Left hindlimb (tissue), 1 donor: ENCODE measurements around the gene GRM1.

Experiments used
- DNase-seq: peaks from one replicate; pipeline ENCODE4 v3.0.0-alpha.2; 2018

The GRM1 gene

DNA sequence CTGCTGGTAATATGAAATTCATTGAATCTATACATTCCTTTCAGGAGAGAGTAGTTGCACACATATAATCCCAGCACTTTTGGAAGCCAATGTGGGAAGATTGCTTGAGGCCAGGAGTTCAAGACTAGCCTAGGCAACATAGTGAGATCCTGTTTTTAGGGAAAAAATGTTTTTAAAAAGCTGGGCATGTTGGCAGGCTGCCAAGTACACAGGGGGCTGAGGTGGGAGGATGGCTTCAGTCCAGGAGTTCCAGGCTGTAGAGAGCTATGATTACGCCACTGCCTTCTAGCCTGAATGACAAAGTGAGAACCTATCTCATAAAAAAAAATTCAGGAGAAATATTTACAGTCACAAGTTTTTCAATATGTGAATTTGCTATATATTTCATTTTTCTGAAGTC is 71.9 kb downstream of the GRM1 start:
- DNase-seq = no peak

DNA sequence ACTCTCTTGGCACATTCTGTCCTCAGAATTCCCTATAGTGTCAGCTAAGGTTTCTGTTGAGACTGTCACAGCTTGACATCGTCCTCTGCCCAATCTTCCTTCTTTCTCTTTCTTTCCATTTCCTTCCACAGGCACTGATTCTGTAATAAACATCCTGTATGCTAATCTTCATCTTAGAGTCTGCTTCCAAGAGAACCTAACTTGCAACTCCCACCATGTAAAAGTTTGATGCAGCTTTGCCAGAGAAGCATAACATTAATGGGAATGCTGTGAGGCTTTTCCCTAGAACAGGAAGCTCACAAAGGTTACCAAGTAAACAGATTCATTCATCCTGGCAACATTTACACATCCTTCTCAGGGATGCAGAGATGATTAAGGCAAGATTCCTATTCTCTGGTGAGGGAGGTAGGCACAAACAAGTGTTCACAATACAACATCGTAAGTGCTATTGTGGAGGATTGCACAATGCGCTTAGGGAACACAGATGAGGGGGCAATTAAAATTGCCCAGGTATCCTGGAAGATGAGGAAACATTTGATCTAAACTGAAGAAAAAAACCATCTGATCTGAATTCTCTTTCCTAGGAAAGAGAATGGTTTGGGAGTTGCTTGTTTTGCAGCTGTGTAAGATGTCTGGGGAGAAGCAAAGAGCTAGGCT is 74.7 kb downstream of the GRM1 start:
- no peak for DNase-seq

DNA sequence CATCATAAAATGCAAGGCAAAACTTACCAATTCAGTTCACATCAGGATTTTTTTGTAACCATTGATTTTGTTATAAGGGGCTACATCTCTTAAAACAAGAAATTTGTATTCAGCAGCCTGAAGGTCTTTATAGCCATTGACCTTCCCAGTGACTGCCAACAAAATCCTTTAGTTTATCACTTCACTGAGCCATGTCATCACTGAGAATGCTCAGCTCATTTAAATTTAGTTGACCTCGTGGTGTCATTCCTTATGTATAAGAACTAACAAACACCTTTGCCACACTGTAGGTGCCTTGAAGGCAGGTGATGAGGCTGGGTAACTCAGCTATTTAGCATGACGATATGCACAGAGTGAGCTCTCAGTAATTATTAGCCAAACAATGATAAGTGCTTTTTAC is 77.7 kb downstream of the GRM1 start:
- DNase-seq = no peak

DNA sequence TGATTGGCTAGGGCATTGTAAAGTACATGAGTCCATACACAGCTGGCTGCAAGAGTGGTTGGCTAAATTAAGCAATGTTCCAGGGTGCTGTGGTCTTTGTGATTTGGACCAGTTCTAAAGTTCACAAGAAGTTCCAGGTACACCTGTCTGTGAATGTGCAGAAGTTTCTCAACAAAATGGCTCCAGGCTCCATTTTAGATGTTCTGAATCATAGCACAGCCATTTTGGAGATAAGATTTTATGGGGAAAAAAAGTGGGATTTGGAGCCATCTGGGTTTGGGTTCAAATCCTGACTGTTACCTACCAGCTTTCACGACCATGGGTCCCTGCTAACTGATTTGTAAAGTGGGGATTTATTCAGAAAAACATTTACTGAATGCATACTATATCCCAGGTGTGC is 82.1 kb downstream of the GRM1 start:
- DNase-seq = no peak

DNA sequence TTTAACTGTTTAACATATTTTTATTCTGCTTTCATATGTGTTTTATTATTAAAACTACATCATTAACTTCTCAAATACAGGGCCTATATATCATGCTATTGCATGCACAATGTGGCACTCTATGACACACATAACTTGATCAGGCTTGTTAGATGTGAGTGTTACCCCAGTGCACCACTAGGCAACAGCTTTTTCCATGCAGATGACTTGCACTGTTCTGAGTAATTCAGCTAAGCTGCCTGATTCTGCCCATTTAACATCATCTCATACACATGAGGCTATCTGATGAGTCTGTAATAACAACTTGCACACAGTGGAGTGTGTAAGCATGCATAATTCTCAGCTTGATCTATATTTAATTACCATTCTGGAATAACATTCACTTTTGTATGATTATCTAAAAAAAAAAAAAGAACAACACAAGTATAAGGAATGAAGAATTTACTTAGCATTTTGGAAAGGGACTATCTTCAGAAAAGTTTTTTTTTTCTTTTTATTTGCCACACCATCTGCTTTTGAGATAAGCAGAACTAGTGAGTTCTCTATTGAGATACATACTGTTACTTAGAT is 83.1 kb downstream of the GRM1 start:
- no peak for DNase-seq

DNA sequence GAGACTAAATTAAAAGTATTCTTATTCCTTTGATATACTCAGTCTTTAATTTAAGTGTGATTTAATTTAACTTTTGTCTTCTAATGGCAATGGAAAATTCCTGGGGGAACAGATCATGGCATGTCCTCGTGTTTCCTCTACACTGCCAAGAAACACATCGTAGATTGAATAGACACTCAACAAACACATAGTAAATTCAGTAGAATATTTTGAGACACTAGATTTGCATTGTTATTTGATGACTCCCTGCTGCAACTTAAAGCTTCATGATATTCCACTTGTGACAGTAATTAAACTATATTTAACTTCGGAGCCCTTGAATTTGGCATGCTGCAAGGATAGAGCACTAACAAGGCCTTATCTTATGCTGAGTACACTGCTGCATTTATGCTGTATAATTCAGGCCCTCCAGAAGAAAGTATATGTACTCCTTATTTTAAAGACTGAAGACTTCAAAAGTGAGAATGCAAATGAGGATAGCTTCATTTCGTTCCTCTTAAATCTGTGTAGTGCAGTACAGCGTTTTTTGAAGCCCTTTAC is 84.3 kb downstream of the GRM1 start:
- no peak for DNase-seq

DNA sequence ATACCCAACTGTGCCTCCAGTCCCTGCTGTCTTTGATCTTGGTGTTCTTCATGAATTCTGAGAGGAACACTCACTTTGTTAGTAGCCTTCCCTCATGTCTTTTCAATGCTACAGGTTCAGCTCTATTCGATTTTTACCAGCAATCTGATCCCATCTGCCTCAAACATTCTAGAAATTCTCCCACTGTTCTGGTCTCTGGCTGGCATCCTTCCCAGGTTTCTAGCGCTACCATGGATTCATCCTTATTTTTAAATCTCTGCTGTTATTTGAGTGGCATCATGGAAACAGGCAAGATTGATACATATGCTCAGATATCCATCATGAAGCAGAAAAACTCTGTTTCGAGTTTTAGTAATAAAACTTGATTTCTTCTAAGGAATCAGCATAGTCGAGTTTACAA is 94.8 kb downstream of the GRM1 start:
- DNase-seq = no peak

DNA sequence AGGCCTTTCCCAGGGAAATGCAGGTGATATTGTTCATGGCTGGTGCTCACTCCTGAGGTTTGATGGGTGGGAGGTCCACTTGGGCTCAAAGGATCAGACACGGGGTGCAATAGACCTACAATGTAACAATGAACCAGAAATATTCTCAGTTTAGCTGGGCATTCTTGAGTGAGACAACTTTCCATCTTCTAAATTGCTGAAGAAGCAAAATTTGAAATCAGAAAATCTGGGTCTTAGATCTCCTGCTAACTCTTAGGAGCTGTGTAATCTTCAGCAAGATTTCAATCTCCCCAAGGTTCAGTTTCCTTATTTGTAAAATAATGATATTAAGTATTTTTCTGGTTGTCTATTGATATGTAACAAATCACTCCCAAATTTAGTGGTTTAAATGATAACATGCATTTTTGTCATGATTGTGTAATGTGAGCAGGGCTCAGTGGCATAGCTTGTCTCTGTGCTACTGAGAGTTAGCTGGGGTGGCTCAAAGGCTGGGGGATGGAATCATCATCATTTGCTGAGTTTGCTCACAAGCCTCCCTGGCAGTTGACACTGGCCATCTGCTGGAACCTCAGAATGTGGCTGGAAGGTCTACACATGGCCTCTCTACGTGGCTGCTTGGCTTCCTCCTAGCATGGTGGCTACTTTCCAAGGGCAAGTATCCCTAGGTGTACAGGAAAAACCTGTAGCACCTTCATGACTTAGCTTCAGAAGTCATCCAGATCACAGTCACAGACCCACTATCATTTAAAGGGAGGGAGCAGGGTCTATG is 98.8 kb downstream of the GRM1 start:
- no peak for DNase-seq

DNA sequence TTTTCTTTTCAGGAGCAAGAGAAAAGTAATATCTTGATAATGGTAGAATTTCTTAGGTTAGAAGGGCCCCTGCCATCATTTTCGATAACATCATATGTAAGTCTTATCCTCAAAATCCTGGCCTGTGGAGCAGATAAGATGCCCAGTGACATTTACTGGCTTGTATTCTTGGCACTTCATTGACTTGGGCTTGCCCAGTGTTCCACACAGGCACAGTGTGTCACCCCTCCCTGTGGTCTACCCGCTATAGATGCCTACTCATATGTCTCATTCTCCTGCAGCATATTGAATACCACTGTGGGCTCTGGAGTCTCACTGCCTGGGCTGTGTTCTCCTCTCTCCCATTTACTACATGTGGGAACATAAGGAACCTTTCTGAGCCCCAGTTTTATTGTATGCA is 105.0 kb downstream of the GRM1 start:
- no peak for DNase-seq

DNA sequence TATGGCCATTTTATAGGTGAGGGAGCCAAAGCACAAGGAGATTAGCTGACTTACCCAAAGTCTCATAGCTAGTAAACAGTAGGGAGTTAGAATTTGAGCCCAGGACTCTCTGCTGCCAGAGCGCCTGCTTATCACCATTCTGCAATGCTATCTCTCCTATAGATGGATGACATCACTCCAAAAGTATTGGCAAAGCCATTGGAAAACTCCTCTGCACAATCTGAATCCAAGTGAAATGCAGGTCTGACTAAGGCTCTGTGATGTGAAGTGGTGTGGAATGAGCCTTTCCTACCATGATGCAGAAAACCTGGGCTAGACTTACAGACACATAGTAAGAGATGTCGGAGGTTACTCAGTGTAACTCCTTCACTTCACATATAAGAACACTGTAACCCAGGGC is 106.3 kb downstream of the GRM1 start:
- no peak for DNase-seq

DNA sequence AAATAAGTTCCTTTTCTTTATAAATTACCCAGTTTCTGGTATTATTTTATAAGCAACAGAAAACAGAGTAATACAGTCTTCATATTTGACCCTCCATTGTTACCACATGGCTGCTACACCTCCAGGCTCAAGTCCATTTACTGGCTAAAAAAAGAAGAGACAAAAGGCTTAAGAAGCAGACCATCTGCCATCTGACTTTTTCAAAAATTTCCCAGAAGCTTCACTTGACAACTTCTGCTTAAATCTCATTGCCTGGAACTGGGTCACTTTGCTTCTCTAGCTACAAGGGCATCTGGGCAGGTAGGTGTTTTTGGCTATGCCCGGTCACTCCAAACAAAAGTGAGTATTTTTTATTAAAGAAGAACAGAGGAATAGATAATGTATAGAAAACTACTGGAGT is 118.0 kb downstream of the GRM1 start:
- no peak for DNase-seq

DNA sequence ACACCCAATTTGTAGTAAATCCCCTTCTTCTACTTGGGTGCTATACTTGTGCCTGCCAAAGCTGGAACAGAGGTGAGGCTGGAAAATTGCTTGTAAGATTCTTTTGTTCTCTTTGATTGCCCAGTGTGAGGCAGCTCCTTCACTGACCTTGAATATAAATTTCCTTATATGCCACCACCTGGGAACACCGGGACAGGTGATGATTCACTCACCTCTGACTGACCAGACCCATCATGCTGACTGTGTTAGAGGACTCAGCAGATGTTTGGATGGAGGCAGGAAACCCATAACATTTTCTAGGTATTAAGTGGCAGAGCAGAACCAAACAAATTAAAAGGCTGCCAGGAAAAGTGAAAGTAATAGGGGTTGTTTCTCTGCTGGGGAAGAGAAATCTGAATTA is 120.9 kb downstream of the GRM1 start:
- no peak for DNase-seq

DNA sequence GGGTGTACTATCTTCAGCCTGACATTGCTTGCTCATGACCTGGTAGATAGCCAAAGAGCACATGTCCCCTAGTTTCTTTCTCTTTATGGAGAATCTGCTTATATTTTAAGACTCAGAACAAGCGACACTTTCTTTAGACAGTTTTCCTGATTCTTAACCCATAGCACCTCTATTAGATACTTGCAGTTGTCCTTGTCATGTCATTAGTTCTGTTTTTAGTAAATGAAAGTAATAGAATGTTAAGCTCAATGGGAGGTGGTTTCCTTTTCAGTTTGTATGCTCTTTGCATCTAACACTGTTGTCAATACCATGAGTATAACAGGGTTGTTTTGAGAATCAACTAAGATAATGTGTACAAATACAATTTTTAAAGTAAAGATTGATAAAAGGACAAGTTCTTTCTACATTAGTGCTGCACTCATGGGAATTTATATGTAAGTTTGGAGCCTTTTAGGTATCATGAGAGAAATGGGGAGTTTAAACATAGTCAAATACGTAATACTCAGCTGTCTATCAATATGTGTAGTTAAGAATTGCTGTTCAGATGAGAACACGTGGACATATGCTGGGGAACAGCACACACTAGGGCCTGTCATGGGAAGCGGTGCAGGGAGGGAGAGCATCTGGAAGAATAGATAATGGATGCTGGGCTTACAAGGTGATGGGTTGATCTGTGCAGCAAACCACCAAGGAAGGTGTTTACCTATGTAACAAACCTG is 124.3 kb downstream of the GRM1 start:
- DNase-seq = no peak

DNA sequence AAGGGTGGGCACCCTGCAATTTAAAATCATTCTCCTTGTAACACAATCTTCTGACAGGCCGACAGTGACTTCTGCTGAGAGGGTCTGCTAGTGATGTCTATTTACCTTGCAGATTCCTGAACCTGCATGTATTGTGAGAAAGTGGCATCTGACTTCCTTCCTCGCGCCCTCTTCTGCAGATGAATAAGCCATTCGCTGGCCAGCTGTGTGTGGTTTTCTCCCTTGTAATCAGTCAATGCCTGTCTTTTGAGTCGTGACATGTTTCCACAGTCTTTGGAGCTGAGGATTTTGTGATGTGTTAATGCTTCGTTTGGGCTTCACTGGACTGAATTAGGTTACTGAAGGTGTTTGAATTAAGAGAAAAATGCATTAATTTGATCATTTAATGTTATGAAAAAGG is 125.3 kb downstream of the GRM1 start:
- no peak for DNase-seq

DNA sequence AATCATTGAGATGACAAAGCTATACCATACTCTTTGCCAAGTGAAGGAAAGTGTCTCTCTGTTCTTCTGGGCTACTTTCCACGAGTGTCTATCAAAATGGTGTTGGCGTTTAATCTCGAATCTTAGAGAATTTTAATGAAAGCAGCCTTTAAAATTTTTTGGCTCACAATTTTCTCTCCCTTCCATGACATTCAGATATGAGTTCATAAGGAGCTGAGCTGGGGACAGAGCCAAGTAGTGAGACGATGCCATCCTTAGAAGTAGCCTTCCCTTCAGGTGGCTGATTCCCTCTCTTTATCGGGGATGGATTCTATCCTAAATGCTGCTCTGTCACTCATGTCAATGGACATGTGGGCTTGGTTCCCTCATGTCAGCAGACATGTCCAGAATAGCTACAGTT is 132.8 kb downstream of the GRM1 start:
- DNase-seq = no peak

DNA sequence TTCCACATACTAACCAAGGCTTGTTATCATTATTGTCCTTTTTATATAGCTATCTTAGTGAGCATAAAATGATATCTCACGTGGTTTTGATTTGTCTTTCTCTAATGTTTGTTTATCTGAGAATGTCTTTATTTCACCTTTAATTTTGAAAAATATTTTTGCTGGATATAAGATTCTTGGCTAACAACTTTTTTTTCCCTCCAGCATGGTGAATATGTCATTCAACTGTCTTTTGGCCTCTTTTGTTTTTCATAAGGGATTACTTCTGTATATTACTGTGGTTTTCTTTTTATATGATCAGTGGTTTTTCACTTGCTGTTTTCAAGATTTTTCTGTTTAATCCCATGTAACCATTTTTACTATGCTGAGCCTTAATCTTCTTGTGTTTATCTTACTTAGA is 141.0 kb downstream of the GRM1 start:
- DNase-seq = no peak

DNA sequence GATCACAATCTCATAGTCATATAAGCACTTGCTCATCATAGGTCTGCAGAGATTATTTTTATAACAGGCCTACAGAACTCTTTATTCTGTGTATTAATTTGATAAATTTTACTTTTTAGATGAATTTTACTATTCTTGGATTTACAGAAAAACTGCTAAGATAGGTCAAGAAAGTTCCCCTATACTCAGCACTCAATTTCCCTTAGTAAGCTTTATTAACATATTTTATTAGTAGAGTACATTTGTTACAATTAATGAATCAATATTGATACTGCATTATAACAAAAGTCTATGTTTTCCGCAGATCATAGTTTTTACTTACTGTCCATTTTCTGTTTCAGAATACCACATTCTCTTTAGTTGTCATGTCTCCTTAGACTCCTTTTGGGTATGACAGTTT is 148.9 kb downstream of the GRM1 start:
- no peak for DNase-seq

DNA sequence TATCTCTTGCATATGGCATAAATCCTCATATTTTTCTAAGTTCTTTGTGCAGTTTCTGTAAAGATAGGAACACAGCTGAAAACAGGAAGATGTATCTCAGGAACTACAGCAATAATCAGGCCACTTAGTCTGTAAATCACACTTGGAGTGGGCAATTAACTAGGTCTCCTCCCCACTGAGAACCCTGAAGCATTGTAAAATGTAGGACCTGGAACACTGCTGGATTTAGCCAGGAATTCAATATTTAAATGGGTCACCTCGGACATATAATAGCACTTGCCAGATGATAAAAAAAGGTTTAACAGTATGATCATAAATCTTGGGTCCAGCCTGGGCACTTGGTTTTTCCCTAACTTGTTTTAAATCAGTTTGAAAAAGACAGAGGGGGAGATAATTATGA is 155.0 kb downstream of the GRM1 start:
- DNase-seq = no peak

DNA sequence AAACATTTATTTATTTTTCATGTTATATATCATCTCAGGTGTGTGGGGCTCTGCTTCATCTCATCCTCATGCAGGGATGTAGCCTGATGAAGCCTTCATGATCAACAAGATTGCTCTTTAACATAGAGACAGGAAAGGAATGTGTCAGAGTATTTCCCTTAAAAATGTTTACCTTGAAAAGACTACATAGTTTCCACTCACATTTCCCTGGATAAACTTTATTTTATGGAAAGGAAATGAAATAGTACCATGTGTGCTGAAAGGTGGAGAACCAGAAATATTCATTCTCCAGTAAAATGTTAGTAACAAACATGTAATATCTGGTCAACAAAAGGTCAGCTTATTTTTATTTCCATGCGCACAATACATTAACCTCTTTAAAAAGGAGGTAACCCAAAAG is 155.8 kb downstream of the GRM1 start:
- DNase-seq = no peak

DNA sequence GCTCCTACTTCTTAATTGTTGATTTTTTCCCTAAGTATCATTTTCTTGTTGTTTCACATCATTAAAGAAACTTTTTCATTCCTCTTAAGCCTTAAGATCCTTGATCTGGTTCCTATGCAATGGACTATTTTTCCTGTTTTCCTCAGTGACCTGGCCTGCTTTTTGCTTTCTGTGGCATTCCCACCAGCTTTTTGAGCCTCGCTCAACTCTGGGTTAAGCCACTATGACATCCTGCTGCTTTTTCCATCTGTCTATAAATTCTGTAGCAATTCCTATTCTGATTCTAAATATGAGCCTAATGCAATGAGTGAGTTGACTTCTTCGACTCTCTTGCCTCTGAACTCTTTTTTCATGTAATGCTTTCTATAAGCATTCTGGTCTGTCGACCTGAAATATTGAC is 160.3 kb downstream of the GRM1 start:
- no peak for DNase-seq

DNA sequence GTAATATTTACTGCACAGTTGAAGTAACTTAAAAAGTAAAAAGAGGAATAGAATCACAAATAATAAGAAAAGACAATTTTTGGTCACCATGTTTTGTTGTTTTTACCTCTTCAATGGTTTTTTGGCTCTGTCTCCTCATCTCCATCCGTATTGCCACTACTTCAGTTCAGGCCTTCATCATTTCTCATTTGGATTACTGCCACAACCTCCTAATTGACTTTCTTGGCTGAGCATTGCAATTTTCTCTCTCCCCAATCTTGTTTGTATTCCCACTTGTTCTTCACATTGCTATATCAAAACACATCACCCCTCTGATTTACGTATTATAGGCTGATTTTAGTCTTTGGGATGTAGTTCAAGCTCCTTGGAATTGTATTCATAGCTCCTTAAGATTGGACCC is 161.7 kb downstream of the GRM1 start:
- DNase-seq = no peak

DNA sequence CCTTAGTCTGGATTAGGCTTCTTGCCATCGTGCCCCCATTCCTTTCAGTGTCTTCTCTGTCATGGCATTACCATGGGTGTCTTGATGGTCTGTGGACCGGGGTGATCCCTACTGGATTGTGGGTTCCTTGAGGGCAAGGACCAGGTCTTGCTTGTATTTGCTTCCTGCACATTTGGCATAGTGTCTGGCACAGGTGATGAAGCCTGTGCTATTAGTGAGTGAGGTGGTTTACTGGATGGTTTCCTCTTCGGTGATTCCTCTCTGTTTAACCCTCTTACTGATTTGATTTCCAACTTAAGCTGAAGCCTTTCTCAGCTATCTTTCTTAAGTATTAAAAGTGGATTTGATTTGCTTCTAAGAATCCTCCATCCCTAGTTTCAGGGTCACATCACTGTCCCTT is 162.3 kb downstream of the GRM1 start:
- no peak for DNase-seq

DNA sequence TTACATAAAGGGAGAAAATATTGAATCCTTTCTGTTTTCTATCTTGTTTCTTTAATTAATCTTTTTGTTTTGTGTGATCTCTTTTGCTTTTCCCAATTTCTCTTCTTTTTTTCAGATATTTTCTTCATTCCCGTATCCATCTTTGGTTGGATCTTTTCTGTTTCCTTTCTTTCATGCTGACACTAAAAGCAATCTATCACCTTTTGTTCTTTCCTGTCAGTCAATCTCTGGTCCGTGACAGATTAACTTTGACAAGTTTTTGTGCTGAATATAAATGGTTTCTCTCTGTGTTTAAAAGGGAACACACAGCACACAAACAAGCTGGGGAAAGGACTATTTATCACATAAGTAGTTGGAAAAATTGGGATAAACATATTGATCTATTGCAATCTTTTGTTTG is 162.8 kb downstream of the GRM1 start:
- DNase-seq = no peak

DNA sequence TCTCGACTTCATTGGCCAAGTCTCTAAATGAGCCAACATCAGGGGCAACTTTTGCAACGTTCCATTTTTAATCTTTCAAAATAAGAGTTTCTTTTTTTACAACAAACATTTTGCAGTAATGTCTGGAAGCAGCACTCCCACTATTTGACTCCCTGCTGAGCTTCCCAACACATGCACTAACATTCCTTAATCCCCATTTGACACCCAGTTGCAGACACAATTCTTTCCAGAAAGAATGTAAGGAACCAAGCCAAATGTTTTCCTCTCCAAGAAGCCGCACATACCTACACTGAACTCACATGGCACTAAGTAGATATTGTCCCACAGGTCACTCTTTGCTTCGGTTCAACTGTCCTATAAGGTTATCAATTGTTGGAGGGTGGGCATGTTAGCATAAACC is 165.6 kb downstream of the GRM1 start:
- DNase-seq = no peak
